PC-3 (cell line): ENCODE results near the gene NUDT4B.
"Not testable (repeated sequence)": the region's sequence is repeated elsewhere in the genome, so short reads cannot be mapped to it uniquely, and the experiment has no call there.

Source experiments
- CTCF ChIP-seq: fragments of 300-600 bp; sonication (generic); conservative IDR thresholded peaks from 2 replicates; pipeline ENCODE4 v1.5.1; 2017; ENCODE audit warnings: antibody characterized with exemption, low read depth, mild to moderate bottlenecking, low read length
- EZH2 ChIP-seq: fragments of 300-600 bp; sonication (generic); IDR thresholded peaks from one replicate; pipeline ENCODE4 v1.6.1; 2017; ENCODE audit warnings: antibody characterized with exemption, mild to moderate bottlenecking, low read length; ENCODE audit not compliant: unreplicated experiment
- EZH2phosphoT487 ChIP-seq: fragments of 300-600 bp; sonication (generic); IDR thresholded peaks from 2 replicates; pipeline ENCODE4 v1.6.1; 2018; ENCODE audit warnings: mild to moderate bottlenecking, antibody characterized with exemption, low read length, borderline replicate concordance

GRCh38 chr1:148702242-148702641 lies 46.3 kb upstream of the NUDT4B start:
- TF ChIP-seq CTCF, EZH2phosphoT487, EZH2: not testable (repeated sequence)
